Activated T-helper 1 cell treated with Interleukin-2 at 50 U/mL for 16 hours (primary cell): Measurements from ENCODE around the gene POLDIP2.

Source experiments
- DNase-seq: peaks from one replicate; pipeline ENCODE4 v3.0.0-alpha.2; 2020; ENCODE audit warnings: low read depth

POLDIP2 gene

GRCh38 chr17:28315846-28316705 is 41.3 kb downstream of the POLDIP2 start:
- DNase-seq = no peak

GRCh38 chr17:28313841-28314240 is 43.5 kb downstream of the POLDIP2 start:
- no peak for DNase-seq

GRCh38 chr17:28306954-28307401 is 50.3 kb downstream of the POLDIP2 start:
- DNase-seq = no peak

- DNase-seq = no peak
Observed at GRCh38 chr17:28298449-28298848, 58.9 kb downstream of the POLDIP2 start.
